Stimulated activated CD4-positive, alpha-beta T cell treated with anti-CD3 and anti-CD28 coated beads, Interleukin-4, amount 100 ng/mL, for 4 hours (primary cell): ENCODE measurements around the gene PPP1R12A.
"Not testable (repeated sequence)": the region's sequence is repeated elsewhere in the genome, so short reads cannot be mapped to it uniquely, and the experiment has no call there.

Experiments used
- DNase-seq, 2 experiments: peaks; one replicate each; pipeline ENCODE4 v3.0.0-alpha.2; 2020

Gene PPP1R12A

GRCh38 chr12:79935021-79935623, at the start of gene PPP1R12A:
Gene PPP1R12A, minus strand, starts transcription at chr12:79935097. Its CDS starts 166 bp downstream, at chr12:79934931.
- peak; percentile 91 to 92 for DNase-seq

- no peak for DNase-seq
Measured at GRCh38 chr12:79983986-79984620, 49.2 kb upstream of the PPP1R12A start.

DNA sequence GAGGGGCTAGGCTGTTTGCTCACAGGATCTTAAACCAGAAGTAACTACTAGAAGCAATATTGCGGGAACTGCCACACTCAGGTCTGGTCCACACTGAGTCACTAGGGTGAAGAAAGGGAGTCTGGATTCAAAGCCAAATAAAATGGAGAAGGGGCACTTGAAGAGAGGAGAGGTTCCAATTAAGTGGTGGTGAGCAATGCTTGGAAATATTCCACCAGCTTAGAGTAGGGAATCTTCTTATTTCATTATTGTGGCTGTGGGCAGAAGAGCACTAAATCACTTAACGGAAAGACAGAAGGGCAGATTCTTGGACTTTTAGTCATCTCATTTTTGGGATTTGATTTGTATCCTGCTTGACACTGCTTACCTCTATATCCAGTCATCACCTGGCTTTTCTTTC, 48.6 kb upstream of the PPP1R12A start:
- DNase-seq: no peak

DNA sequence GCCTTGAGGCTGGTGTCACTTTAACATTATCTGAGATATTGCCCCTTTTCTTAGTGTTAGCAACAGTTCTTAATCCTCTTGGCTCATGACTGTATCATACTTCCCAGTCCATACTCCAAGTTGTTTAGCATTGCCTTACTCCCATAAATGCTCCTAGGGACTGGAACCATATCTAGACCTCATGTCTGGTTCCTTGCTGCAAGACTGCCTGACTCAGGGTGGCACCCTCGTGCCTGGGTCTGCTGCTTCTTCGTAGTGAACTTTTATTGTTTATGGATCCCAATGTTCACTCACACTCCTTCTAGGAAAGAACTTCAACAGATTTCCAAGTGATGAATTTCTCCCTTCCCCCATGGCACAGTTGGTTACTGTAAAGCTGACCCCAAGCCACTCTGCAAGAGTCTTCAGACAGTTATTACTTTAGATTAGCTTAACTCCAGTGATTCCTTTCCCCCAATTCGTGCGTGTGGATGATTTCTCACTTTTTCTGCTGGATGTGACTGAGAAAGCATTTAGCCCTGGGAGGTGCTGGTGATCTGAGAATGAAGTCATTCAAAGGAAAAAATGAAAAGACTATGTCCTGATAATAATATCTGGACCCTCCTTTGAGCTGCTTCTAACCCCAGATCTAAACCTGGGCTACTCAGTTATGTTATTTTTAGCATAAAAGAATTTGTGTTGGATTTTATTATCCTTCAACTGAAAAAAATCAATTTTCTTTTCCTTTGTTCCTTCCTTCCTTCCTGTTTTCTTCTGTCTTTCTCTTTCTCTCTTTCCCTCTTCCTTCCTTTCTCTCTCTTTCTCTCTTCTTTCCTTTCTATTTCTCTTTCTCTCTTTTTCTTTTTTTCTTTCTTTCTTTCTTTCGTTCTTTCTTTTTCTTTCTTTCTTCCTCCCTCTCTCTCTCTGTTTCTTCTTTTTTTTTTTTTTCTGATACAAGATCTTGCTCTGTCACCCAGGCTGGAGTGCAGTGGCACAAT, 47.5 kb upstream of the PPP1R12A start:
- no peak for DNase-seq

DNA sequence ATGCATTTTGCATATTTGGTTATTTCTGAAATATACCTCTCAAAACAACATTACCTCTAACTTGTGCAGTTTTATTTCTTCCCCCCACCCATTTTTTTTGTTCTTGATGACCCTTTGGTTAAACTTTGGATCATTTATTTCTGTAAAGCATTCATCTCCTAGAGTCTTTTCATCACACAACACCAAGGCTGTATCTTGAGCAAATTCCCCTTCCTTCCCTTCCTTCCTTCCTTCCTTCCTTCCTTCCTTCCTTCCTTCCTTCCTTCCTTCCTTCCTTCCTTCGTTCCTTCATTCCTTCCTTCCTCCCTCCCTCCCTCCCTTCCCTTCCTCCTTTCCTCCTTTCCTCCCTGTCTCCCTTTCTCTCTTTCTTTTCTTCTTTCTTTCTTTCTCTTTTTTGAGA, 43.8 kb upstream of the PPP1R12A start:
- no peak for DNase-seq

DNA sequence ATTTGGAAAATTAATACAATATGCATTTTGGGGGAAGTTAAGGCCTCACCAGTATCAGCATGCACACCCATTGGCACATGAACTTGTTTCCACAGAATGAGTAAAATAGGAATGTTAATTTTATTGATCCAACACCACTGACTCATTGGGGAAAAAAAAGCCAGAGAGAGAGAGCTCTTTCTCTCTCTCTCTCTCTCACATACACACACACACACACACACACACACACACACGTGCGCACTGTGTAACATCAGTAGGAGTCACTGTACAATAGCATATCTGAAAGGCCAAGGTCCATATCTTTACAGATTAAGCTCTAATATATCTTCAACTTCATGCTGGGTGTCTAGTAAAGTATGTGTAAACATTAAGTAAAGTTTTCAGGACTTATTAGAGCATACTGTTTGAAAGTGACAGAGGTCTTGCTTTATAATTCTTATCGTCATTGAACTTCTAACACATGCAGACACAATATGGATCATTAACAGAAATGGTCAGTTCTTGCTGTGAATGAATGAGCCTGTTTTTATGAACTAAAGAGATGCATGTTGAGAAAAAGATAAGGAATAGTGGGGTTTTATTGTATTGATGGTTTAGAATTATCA, 43.1 kb upstream of the PPP1R12A start:
- not testable (repeated sequence) for DNase-seq

- DNase-seq: no peak
Measured at GRCh38 chr12:79975143-79975542, 40.2 kb upstream of the PPP1R12A start.

- DNase-seq: no peak
Measured at GRCh38 chr12:79973801-79974200, 38.9 kb upstream of the PPP1R12A start.

DNA sequence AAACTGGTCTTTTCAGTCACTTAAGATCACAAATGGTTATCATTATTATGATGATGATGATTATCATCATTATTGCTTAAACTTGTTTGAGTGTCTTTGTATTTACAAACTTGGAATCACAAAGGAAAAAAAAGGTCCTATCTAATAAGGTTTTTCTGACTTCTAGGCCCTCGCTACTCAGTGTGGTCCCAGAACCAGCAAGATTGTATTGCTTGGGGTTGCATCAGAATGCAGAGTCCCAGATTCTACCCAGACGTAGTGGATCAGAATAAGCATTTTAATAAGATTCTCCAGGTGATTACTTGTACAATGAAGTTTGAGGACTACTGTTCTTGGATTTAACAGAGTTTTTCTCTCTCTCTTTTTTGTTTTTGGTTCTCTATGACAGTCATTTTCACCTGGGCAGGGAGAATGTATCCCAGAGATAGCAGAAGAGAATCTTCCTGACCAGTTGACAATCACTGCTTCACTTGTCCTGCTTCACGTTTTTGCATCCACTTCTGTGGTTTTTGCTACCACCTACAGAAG, 29.3 kb upstream of the PPP1R12A start:
- no peak for DNase-seq

DNA sequence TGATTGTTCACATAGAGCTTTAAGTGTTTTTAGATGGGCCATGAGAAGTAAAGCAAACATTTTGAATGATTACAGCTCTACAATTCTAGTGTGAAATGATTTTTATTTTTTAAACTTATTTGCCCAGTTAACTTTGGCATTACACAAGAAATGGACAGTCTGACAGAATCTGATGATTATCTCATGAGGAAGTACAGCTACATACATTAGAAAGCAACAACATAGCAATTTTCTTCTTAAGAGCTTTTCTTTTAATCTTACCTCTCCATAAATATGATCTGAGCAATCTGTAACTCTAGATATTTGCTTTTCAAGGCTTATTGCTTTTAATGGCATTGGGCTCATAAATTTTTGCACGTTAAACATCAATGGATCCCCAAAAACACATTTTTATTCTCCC, 26.5 kb upstream of the PPP1R12A start:
- DNase-seq: no peak

DNA sequence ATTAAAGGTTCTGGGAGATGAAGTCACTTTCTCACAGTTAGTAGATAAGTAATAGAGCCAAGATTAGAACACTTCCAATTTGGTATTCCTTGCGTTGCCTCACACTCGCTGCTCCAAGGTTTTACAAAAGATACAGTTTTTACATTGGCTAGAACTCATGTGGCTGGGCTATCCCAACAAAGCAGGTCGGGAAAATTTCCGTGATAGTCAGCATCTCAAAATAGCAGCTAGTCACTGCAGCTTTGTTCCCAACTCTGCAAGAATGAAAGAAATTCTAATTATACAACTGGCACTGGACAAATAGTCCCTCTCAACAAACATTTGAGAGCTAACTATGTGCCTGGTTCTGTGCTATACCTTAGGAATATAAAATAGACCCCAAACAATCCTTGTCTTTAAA, 24.6 kb upstream of the PPP1R12A start:
- DNase-seq: no peak

DNA sequence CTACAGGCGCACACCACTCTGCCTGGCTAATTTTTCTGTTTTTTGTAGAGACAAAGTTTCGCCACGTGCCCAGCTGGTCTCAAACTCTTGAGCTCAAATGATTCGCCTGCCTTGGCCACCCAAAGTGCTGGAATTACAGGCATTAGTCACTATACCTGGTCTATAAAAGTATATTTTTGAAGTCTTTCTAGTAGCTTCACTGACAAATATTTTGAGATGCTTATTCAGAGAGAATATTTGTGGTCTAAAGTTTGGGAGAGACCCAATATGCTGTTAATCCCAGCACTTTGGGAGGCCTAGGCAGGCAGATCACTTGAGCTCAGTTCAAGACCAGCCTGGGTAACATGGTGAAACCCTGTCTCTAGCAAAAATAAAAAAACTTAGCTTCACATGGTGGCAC, 22.0 kb upstream of the PPP1R12A start:
- no peak for DNase-seq

GRCh38 chr12:79955561-79955960, 20.7 kb upstream of the PPP1R12A start:
- DNase-seq: no peak

DNA sequence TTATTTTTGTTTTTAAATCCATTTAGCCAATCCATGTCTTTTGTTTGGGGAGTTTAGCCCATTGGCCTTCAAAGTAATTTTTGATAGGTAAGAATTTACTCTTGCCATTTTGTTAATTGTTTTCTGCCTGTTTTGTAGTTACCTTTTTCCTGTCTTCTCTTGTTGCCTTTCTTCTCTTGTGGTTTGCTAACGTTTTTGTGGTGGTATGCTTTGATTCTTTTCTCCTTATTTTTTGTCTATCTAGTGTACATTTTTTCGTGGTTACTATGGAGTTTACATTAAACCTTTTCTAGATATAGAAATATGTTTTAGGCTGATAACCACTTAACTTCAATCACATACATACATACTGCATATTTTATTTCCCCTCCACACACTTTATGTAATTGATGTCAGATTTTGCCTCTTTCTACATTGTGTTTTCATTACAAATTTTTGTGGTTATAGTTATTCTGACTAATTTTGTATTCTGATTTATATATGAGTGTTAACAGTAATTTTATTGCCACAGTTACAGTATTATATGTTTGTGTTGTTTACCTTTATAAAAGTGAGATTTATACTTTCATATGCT, 19.2 kb upstream of the PPP1R12A start:
- DNase-seq: no peak

DNA sequence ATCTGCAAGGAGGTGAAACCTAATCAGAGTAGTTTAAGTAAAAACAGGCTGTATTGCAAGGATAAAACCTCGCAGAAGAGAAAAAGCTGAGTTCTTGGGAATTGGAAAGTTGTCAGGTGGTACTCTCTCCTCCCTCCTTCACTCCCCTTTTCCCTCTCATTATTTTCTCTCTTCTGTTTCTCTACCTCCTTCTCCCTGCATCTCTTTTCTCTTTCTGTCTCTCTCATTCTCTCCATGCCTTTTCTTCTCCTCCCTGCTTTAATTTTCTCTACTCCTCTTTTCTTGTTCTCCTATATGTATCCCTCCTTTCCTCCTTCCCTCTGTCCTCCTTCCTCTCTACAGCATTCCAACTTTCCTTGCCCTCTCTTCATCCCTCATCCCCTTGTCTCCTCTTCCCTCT, 14.2 kb upstream of the PPP1R12A start:
- no peak for DNase-seq

- DNase-seq: no peak
Measured at GRCh38 chr12:79945433-79945832, 10.5 kb upstream of the PPP1R12A start.

DNA sequence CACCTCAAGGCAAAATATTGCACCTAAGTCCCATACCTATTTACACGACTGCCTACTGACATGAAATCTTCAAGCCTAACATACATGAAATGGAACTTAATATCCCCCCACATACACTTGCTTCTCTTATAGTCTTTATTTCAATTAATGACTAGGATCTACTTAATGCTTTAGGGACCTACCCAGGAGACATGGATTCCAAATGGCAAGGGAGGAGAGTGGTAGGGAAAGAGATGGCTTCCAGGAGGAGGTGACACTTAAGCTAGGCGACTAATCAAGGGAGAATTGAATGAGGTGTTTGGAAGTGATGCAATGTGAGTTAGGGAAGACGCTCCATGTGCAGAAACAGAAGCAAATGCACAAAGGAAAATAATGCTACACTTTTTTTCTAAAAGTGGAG, 9.7 kb upstream of the PPP1R12A start:
- DNase-seq: no peak

- not testable (repeated sequence) for DNase-seq
Measured at GRCh38 chr12:79942846-79943245, 7.9 kb upstream of the PPP1R12A start.

- DNase-seq: no peak
Measured at GRCh38 chr12:79939728-79940310, 4.9 kb upstream of the PPP1R12A start.

GRCh38 chr12:79938843-79939242, 3.9 kb upstream of the PPP1R12A start:
- no peak for DNase-seq

GRCh38 chr12:79936670-79937069, 1.8 kb upstream of the PPP1R12A start:
- DNase-seq: no peak

DNA sequence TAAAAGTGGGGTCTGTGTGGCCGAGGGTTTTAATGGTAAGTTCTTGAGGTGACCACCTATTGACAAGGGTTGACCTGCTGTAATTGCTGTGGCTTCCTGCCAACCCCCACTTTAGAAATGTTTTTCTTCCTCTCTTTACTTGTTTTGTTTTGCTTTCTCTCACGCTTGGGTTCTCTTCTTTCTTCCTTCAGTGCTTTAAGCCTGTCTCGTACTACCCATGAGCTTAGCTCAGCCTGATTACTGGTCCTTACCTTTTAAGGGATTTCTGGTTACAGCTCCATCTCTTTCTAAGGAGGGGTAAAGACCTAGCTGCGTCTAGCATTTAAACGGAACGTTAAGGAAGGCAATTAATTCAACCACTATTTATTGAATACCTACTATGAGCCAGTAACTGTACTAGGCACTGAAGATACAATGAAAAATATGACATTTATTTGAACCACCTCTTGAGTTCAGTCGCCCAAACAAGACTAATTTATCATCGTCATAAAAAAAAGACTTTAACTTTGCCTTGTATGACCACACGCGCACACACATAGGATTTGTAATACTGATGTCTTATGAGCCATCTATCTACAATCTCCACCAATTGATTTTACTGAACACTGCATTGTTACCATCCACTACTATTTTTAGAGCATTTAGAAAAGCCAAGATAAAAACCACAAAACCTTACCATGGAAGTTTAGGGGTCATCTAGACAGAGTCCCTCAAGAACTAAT, 888 bp upstream of the PPP1R12A start:
- no peak for DNase-seq
